Neural progenitor cell (in vitro differentiated cells): ENCODE measurements around the gene SIL1.

Experiments used
- CTCF ChIP-seq: fragments of 200-600 bp; sonication (generic); IDR thresholded peaks from 2 replicates; pipeline ENCODE4 v1.5.1; 2017; ENCODE audit warnings: antibody characterized with exemption, mild to moderate bottlenecking
- EZH2phosphoT487 ChIP-seq: fragments of 200-600 bp; sonication (generic); IDR thresholded peaks from 2 replicates; pipeline ENCODE4 v1.6.1; 2017; ENCODE audit warnings: antibody characterized with exemption

DNA sequence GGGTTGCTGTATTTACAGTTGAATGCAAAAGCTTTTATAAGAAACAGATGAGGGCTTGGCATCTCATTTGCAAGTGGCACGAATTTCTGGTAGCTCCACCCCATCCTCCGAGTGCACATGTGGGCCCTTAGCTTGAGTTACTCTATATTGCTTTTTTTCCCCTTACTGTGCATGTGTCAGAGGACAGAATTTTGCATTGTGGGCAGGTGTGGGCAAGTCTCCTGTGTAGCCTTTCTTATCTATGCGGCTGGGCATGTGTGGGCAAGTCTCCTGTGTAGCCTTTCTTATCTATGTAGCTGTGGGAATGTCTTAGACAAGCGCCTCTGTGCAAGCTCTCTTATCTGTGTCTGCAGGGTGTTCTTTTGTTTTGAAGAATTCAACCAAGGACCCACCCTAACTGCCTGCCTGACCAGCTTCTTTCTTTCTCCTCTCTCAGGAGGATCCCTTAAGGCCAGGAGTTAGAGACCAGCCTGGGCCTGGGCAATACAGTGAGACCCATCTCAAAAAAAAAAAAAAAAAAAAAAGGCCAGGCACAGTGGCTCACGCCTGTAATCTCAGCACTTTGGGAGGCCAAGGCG lies 34.1 kb upstream of the SIL1 start:
- TF ChIP-seq CTCF (no peak), EZH2phosphoT487 (no peak)
